GM18867 (cell line): Measurements from ENCODE around the gene FSIP1.

Experiments used
- ATAC-seq: cut with Tn5 transposase; IDR thresholded peaks from one replicate; pipeline ENCODE4 v1.9.1; 2021; ENCODE audit warnings: mild to moderate bottlenecking, moderate library complexity; ENCODE audit not compliant: unreplicated experiment

Gene FSIP1

DNA sequence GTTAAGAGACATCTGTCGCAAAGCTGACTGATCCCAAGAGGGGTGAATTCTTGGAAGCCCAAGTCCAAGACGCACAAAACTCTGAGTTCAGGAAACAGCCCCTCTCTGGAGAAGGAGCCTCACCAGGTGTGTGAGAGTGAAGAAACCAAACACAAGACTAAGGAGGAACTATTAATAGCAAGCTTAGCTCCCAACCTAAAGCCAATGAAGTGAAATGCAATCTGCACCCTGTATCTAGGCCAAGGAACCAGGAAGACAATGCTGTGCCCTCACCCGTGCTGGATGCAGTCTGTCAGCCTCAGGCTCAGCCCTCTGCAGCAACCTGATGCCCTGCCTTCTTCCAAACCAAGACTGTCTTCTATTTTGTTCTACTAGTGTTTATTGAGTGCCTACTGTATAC lies 224.2 kb downstream of the FSIP1 start:
- ATAC-seq, result no peak

DNA sequence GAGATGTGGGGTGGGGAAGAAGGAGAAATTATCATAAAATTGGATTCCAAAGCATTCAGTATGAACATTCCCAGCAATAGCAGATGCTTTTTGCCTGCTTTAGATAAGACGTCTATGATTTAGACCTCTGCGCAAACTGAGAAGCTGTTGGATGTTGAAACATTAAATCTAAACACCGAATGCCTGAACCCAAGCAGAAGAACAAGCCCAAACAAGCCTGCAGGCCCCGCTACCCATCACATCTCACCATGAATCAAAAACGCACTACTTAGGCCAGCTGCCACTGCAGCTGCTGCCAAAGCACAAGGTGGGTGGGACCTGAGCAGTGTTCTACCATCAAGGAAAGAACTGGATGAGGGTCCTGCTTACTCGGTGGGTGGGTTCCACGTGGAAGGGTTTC lies 226.2 kb downstream of the FSIP1 start:
- ATAC-seq, result no peak

DNA sequence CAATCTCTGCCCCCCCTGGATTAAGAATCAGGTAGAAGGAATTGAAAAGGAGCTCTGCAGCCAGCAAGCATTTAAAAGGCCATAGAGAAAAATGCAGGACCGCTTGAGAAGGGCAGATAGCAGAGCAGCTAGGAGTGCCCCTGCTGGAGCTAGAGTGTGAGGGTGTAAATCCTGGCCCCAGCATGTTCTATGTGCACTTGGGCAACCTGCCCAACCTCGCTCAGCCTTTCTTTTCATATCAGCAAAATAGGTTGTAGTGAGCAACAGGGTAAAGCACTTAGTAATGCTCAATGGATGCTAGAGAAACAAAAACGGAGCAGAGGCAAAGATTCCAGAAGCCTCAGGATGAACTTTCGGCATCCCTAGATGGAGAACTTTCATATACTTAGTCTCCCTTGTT lies 226.8 kb downstream of the FSIP1 start:
- ATAC-seq, result no peak

GRCh38 chr15:39554746-39555387 lies 227.8 kb downstream of the FSIP1 start:
- peak; percentile 60 for ATAC-seq

DNA sequence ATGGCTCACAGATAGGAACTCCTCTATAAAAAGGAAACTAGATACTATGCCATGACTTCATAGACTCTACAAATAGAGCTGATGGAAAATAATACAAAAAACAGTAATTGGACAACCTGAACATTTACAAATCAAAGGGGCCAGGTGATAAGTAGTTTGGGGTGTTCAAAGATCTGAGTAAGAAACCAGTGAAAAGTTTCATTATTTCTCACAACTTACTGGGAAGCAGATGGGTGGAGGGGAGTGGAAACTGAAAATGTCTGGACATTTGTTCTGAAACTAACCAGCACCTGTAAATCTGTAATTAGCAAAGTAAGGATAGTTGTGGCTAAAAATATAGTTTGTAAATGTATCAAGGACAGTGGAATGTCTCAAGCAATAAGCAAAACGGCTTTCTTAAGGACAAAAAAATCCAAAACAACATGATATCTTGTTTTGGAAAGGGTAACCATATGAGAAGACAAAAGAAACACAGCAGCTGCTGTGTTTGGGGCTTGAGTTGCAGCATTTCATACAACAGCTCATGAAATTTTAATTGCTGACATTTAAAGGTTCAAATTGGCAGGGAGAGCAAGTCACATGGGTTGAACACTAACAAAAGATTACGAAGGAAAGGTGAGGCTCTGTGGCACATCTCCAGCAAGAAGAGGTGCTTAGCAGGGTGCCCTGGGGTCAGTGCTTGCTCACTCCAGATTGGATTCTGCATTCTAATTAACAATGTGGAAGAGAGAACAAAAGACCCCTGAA lies 228.5 kb downstream of the FSIP1 start:
- ATAC-seq, result peak; percentile 30

- no peak for ATAC-seq
These were observed 230.1 kb downstream of the FSIP1 start for GRCh38 chr15:39552556-39552955.

GRCh38 chr15:39551476-39551875 lies 231.2 kb downstream of the FSIP1 start:
- ATAC-seq, result no peak
